ENCODE results near the gene SIAH3.

SIAH3 gene

DNA sequence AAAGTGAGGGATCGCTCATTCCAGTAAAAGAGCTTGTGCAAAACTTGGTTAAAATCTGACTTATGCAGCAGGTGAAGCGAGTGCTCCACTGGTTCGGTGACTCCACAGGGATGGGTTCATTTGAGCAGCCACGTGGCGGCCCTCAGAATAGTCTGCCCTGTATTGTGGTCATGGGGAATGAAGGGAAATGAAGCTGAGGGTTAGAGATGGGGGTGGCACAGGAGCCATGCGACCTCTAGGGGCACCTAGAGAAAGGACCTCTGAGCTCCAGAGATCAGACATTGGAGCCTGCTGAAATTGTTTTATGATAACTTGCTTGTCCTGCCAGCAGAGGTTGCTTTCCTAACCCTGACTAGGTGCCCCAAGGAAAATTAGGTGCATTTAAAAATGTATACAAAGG is 122.8 kb downstream of the SIAH3 start:
- H3K27me3 Mint-ChIP-seq: peaks cover 10% of the 10 kb centered on the region
- no peak overlapping the region for H3K27ac Mint-ChIP-seq (ENCODE audit: low read depth)
- no peak for DNase-seq (ENCODE audit: low spot score in 2 of 2)

More for the DNA sequence above, 122.8 kb downstream of the SIAH3 start:
- Mint-ChIP-seq H3K9me3 (no peaks in the 10 kb centered on the region), H3K4me3 (no peak overlapping the region), H3K4me1 (no peaks in the 10 kb centered on the region), H3K36me3 (ENCODE audit: insufficient read depth) (no peaks in the 10 kb centered on the region)
- no peak for ATAC-seq (replicated peaks; ENCODE audit: extremely low read depth, poor library complexity, severe bottlenecking)
